Fibroblast of pulmonary artery (primary cell): ENCODE data around the gene LSM12.

Experiments used
- DNase-seq: peaks from one replicate; pipeline ENCODE4 v3.0.0-alpha.2; 2010; ENCODE audit warnings: low read depth
- H3K4me3 ChIP-seq: replicated peaks from 2 replicates; pipeline ENCODE4 v1.5.1; 2011; ENCODE audit warnings: low read depth, mild to moderate bottlenecking, control low read depth, low read length, moderate library complexity
- TF ChIP-seq, protein P1 (sequence below): IDR thresholded peaks from 2 replicates; pipeline ENCODE4 v1.5.1; 2011; ENCODE audit warnings: mild to moderate bottlenecking, control low read depth, low read length, inconsistent platforms; ENCODE audit errors: missing control alignments

Gene LSM12

DNA sequence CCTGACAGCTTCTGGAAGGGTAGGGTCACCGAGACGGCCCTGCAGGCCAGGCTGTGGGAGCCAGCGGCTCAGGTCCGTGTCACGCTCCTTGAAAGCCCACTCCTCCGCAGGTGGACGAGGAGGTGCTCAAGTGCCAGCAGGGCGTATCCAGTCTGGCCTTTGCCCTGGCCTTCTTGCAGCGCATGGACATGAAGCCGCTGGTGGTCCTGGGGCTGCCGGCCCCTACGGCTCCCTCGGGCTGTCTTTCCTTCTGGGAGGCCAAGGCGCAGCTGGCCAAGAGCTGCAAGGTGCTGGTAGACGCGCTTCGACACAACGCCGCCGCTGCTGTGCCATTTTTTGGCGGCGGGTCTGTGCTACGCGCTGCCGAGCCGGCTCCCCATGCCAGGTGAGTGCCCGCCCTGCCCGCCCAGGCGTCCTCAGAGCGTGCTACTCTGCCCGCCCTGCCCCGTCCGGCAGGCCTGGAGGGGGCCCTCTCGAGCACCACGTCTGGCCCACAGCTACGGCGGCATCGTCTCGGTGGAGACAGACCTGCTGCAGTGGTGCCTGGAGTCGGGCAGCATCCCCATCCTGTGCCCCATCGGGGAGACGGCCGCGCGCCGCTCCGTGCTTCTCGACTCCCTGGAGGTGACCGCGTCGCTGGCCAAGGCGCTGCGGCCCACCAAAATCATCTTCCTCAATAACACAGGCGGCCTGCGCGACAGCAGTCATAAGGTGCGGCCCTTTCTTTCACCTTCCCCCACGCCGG is 60.8 kb downstream of the LSM12 start:
- DNase-seq: no peak
- TF ChIP-seq, protein P1, sequence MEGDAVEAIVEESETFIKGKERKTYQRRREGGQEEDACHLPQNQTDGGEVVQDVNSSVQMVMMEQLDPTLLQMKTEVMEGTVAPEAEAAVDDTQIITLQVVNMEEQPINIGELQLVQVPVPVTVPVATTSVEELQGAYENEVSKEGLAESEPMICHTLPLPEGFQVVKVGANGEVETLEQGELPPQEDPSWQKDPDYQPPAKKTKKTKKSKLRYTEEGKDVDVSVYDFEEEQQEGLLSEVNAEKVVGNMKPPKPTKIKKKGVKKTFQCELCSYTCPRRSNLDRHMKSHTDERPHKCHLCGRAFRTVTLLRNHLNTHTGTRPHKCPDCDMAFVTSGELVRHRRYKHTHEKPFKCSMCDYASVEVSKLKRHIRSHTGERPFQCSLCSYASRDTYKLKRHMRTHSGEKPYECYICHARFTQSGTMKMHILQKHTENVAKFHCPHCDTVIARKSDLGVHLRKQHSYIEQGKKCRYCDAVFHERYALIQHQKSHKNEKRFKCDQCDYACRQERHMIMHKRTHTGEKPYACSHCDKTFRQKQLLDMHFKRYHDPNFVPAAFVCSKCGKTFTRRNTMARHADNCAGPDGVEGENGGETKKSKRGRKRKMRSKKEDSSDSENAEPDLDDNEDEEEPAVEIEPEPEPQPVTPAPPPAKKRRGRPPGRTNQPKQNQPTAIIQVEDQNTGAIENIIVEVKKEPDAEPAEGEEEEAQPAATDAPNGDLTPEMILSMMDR: peak; percentile 9
- peak overlapping the region; percentile 64 for H3K4me3 ChIP-seq

- peak overlapping the region; percentile 64 for H3K4me3 ChIP-seq
- no peak for DNase-seq
- TF ChIP-seq, protein P1: no peak
Observed at GRCh38 chr17:44004761-44005526, 61.5 kb downstream of the LSM12 start.

DNA sequence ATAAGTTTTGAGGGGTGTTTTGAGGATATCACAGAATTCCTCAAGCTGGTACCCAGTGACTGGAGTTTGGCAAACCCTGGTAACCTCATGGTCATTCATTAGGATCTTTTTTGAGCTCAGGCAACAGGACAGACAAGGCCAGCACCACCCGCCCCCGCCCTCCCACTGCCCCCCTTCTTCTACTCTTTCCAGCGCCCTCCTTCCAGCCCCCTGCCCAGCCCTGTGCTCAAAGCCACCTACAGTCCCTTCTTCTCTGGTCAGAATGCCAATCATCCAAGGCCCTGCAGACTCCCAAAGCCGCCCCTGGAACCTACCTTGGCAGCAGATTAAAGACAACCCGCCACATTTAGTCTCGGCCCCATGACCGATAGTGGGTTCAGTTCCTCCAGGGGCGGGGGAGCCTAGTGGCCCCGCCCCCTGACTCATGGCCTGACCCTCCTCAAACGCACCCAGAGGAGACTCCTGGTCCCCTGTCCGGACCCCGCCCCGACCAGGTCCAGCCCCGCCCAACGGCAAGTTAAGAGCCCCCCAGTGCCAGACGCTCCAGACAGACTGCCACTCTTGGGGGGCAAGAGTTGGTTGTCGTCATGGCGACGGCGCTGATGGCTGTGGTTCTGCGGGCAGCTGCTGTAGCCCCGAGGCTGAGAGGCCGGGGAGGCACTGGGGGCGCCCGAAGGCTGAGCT is 62.3 kb downstream of the LSM12 start, which contains the start of gene NAGS:
TSS of gene NAGS (plus strand) at position 546 of the 684 bp plus-strand sequence. CDS start at position 588, 42 bp downstream.
- TF ChIP-seq, protein P1: no peak
- no peak for DNase-seq
- H3K4me3 ChIP-seq: peak within 1 kb of the TSS; percentile 64

DNA sequence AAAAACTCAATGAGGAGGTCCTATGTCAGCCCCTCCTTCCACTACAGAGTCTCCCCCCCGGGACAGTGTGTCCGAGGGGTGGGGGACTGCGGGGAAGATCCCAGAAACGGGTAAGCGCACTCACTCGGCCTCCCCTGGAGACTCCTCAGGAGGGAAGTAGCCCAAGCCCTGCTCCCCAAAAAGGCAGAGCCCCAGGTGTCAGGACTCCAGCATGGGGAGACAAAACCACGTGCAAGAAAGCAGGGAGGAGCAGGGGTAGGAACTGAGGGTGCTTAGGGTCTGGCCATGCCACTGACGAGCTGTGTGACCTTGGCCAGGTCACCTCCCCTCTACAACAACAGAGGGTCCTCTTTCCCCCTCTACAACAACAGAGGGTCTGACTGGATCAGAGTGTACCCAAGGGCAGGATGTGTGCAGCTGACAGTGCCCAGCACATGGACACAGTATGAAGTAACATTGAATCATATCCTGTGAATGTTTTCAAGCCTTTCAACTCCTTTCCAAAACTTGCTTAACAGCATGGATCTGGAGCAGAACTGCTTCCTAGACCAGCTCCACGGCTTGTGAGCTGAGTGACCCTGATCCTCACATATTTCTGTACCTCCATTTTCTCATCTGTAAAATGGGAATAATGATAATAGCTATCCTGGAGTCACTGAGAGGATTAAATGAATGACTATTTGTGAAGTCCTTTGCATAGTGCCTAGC is 64.2 kb downstream of the LSM12 start:
- DNase-seq: peak; percentile 95
- TF ChIP-seq, protein P1: no peak
- no peak overlapping the region for H3K4me3 ChIP-seq

- no peak for DNase-seq
- TF ChIP-seq, protein P1: no peak
- H3K4me3 ChIP-seq: no peak overlapping the region
Observed at GRCh38 chr17:44001461-44001920, 65.0 kb downstream of the LSM12 start.

DNA sequence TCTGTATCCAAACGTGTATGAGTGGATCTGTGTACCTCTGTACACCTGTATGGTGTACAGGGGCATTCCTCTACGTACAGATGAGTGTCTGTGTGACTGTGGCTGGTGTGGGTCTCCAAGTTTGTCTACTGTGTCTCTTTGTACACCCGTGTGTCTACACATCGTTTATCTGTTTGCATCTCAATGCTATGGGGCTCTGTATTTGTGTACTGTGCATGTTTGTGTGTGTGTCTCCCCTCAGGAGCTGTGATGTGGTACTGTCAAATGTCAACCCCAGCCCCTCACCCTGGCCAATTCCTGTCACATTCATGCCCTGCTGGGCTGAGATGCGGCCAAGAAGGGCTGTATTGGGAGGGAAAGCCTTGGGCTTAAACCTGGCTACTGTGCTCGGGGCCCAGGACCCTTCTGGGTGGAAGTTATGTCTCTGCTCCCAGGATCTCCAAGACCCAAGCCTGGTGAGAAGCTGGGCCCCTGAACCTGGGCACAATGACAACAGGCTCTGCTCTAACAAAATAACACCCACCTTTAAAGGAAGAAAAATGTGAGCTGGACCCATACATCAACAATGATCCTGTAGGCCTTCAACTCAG is 65.5 kb downstream of the LSM12 start:
- TF ChIP-seq, protein P1: no peak
- DNase-seq: no peak
- H3K4me3 ChIP-seq: no peak overlapping the region
